GM23338 (cell line): ENCODE data around the gene EGFR. TPM values are rescaled to one million over a fixed set of nuclear protein-coding genes. Genes with fewer than 3 reads are reported as not detected.

Experiments used
- ATAC-seq: fragments of 200-7000 bp; cut with Tn5 transposase; 3 replicates; pipeline ENCODE4 v1.9.1; 2020
- DNase-seq: peaks from one replicate; pipeline ENCODE4 v3.0.0-alpha.2; 2015; ENCODE audit warnings: low spot score
- H2AFZ ChIP-seq: fragments of 200-600 bp; sonication (generic); 2 replicates; pipeline ENCODE4 v1.8.0; 2016; ENCODE audit warnings: antibody characterized with exemption, mild to moderate bottlenecking, moderate library complexity
- H3F3A ChIP-seq: fragments of 200-600 bp; sonication (generic); replicated peaks from 2 replicates; pipeline ENCODE4 v1.8.0; 2017; ENCODE audit warnings: antibody characterized with exemption, mixed run types, low read depth
- H3K27ac ChIP-seq: fragments of 200-600 bp; sonication (generic); 2 replicates; pipeline ENCODE4 v1.6.1; 2016; ENCODE audit warnings: low read depth
- H3K27me3 ChIP-seq: fragments of 200-600 bp; sonication (generic); 2 replicates; pipeline ENCODE4 v1.8.0; 2016; ENCODE audit warnings: mild to moderate bottlenecking, mixed run types, moderate library complexity; ENCODE audit not compliant: insufficient read depth
- H3K36me3 ChIP-seq: fragments of 200-600 bp; sonication (generic); 2 replicates; pipeline ENCODE4 v1.8.0; 2016; ENCODE audit warnings: mild to moderate bottlenecking; ENCODE audit not compliant: insufficient read depth
- H3K4me1 ChIP-seq: fragments of 200-600 bp; sonication (generic); 2 replicates; pipeline ENCODE4 v1.8.0; 2016; ENCODE audit warnings: mild to moderate bottlenecking, moderate library complexity; ENCODE audit not compliant: insufficient read depth
- H3K4me2 ChIP-seq: fragments of 200-600 bp; sonication (generic); 2 replicates; pipeline ENCODE4 v1.7.1; 2017; ENCODE audit warnings: mixed run types
- H3K4me3 ChIP-seq: fragments of 200-600 bp; sonication (generic); 2 replicates; pipeline ENCODE4 v1.6.1; 2016; ENCODE audit warnings: mixed run types
- H3K79me2 ChIP-seq: fragments of 200-600 bp; sonication (generic); replicated peaks from 2 replicates; pipeline ENCODE4 v1.8.0; 2017; ENCODE audit warnings: mild to moderate bottlenecking; ENCODE audit not compliant: insufficient read depth
- H3K9me2 ChIP-seq: fragments of 200-600 bp; sonication (generic); 2 replicates; pipeline ENCODE4 v1.8.0; 2017; ENCODE audit not compliant: insufficient read depth
- H4K20me1 ChIP-seq: fragments of 200-600 bp; sonication (generic); replicated peaks from 2 replicates; pipeline ENCODE4 v1.8.0; 2017; ENCODE audit warnings: mild to moderate bottlenecking; ENCODE audit not compliant: insufficient read depth
- H3K27ac Mint-ChIP-seq: 2 replicates; pipeline ENCODE4 v1.8.0; 2020; ENCODE audit warnings: inconsistent platforms, mild to moderate bottlenecking, moderate library complexity, mixed read lengths
- H3K27me3 Mint-ChIP-seq: 3 replicates; pipeline ENCODE4 v1.8.0; 2022; ENCODE audit warnings: low read depth, mild to moderate bottlenecking, moderate library complexity, mixed read lengths, inconsistent platforms; ENCODE audit not compliant: insufficient read depth, poor library complexity
- H3K36me3 Mint-ChIP-seq: 3 replicates; pipeline ENCODE4 v1.8.0; 2021; ENCODE audit warnings: low read depth, mild to moderate bottlenecking, inconsistent platforms, moderate library complexity, mixed read lengths
- H3K4me1 Mint-ChIP-seq: 3 replicates; pipeline ENCODE4 v1.8.0; 2020; ENCODE audit warnings: mild to moderate bottlenecking, inconsistent platforms, mixed read lengths
- H3K4me3 Mint-ChIP-seq: 3 replicates; pipeline ENCODE4 v1.8.0; 2021; ENCODE audit warnings: moderate library complexity, mild to moderate bottlenecking, inconsistent platforms, mixed read lengths
- H3K9me3 Mint-ChIP-seq: 3 replicates; pipeline ENCODE4 v1.8.0; 2020; ENCODE audit warnings: moderate library complexity, mild to moderate bottlenecking, inconsistent platforms, mixed read lengths
- ETS1 ChIP-seq: IDR thresholded peaks from 2 replicates; pipeline ENCODE4 v1.6.1; 2016; ENCODE audit warnings: antibody characterized with exemption
- EZH2 ChIP-seq: fragments of 200-600 bp; sonication (generic); IDR thresholded peaks from one replicate; pipeline ENCODE4 v1.8.0; 2017; ENCODE audit warnings: antibody characterized with exemption, mild to moderate bottlenecking, low read depth; ENCODE audit not compliant: unreplicated experiment
- EZH2phosphoT487 ChIP-seq: fragments of 200-600 bp; sonication (generic); IDR thresholded peaks from one replicate; pipeline ENCODE4 v1.8.1; 2018; ENCODE audit warnings: antibody characterized with exemption; ENCODE audit not compliant: unreplicated experiment
- JUNB ChIP-seq: IDR thresholded peaks from one replicate; pipeline ENCODE4 v1.6.1; 2016; ENCODE audit warnings: antibody characterized with exemption; ENCODE audit not compliant: unreplicated experiment
- NANOG ChIP-seq: IDR thresholded peaks from 2 replicates; pipeline ENCODE4 v1.6.1; 2016; ENCODE audit warnings: antibody characterized with exemption, borderline replicate concordance
- REST ChIP-seq: IDR thresholded peaks from one replicate; pipeline ENCODE4 v1.6.1; 2018; ENCODE audit warnings: antibody characterized with exemption; ENCODE audit not compliant: unreplicated experiment
- ZNF114 ChIP-seq: fragments of 250-450 bp; sonication (Bioruptor Pico); IDR thresholded peaks from 2 replicates; pipeline ENCODE4 v1.5.0; 2020; ENCODE audit warnings: mild to moderate bottlenecking, moderate library complexity
- ZNF462 ChIP-seq: fragments of 250-450 bp; sonication (Bioruptor Pico); IDR thresholded peaks from 2 replicates; pipeline ENCODE4 v1.5.0; 2020; ENCODE audit warnings: mild to moderate bottlenecking, moderate library complexity
- polyA plus RNA-seq: library from polyadenylated mRNA; unstranded; fragments of >200 nt; fragmentation: Nextera tagmentation; extraction: Ambion mirVana; gene quantifications from 2 replicates; pipeline ENCODE4 v1.2.1, GENCODE V29; 2016
- total RNA-seq: library from RNA; depleted of rRNA; stranded (reverse); fragments of >200 nt; shearing (Covaris generic); gene quantifications from 2 replicates; pipeline ENCODE4 v1.2.3, GENCODE V29; 2014

EGFR gene
- total and polyA plus RNA-seq, 2 experiments from 2014 or later, result 1.5 to 4.5 TPM

GRCh38 chr7:55056068-55056467 lies 37.3 kb downstream of the EGFR start (continued):
- TF ChIP-seq REST, result no peak
- TF ChIP-seq ZNF114 (CRISPR knock-in tag), result no peak
- no peak for TF ChIP-seq EZH2phosphoT487

GRCh38 chr7:55056577-55057480 lies 38.0 kb downstream of the EGFR start:
- no peaks in the 10 kb centered on the region for H3K4me1 ChIP-seq
- no peak overlapping the region for H3K27ac ChIP-seq
- DNase-seq (no peak), ATAC-seq (no peak)
- no peak overlapping the region for H2AFZ ChIP-seq
- H3K4me3 ChIP-seq, result no peak overlapping the region
- H3K27me3 Mint-ChIP-seq, result peaks cover 3% of the 10 kb centered on the region
- no peak overlapping the region for H3K4me2 ChIP-seq
- H3K27ac Mint-ChIP-seq, result no peak overlapping the region
- no peaks in the 10 kb centered on the region for H3K36me3 Mint-ChIP-seq
- no peaks in the 10 kb centered on the region for H3K9me2 ChIP-seq
- H3K36me3 ChIP-seq, result no peaks in the 10 kb centered on the region
- H3K9me3 Mint-ChIP-seq, result no peaks in the 10 kb centered on the region
- no peak overlapping the region for H3K4me3 Mint-ChIP-seq
- no peaks in the 10 kb centered on the region for H3K79me2 ChIP-seq
- no peaks in the 10 kb centered on the region for H3K27me3 ChIP-seq
- H3K4me1 Mint-ChIP-seq, result peaks cover 4% of the 10 kb centered on the region; the same call in 2 of the 3 replicates
- no peaks in the 10 kb centered on the region for H4K20me1 ChIP-seq
- no peak for TF ChIP-seq NANOG
- TF ChIP-seq REST, result no peak
- TF ChIP-seq EZH2, result no peak
- no peak for TF ChIP-seq ZNF462 (CRISPR knock-in tag)
- TF ChIP-seq EZH2phosphoT487, result no peak
- no peak for TF ChIP-seq JUNB
- no peak for TF ChIP-seq ETS1
- no peaks in the 10 kb centered on the region for H3F3A ChIP-seq
